ENCODE data around the gene IKZF3.

Gene IKZF3

GRCh38 chr17:39757176-39757662, 106.9 kb downstream of the IKZF3 start:
- no peak overlapping the region for H3K4me3 ChIP-seq (replicated peaks; ENCODE audit: low read depth, low read length)
- no peak for DNase-seq (ENCODE audit: extremely low read depth, low read depth)
- no peak for TF ChIP-seq CTCF (IDR thresholded peaks at IDR 0.05; ENCODE audit: low read depth, low read length, missing control alignments)

- no peak overlapping the region for H3K4me3 ChIP-seq (replicated peaks; ENCODE audit: low read depth, low read length)
- DNase-seq (ENCODE audit: extremely low read depth, low read depth): no peak
- TF ChIP-seq CTCF (IDR thresholded peaks at IDR 0.05; ENCODE audit: low read depth, low read length, missing control alignments): no peak
Observed at GRCh38 chr17:39756380-39757079, 107.6 kb downstream of the IKZF3 start.

GRCh38 chr17:39755554-39756379, 108.3 kb downstream of the IKZF3 start:
- DNase-seq (ENCODE audit: extremely low read depth, low read depth): no peak
- no peak overlapping the region for H3K4me3 ChIP-seq (replicated peaks; ENCODE audit: low read depth, low read length)
- no peak for TF ChIP-seq CTCF (IDR thresholded peaks at IDR 0.05; ENCODE audit: low read depth, low read length, missing control alignments)

- DNase-seq (ENCODE audit: extremely low read depth, low read depth): no peak
- TF ChIP-seq CTCF (IDR thresholded peaks at IDR 0.05; ENCODE audit: low read depth, low read length, missing control alignments): no peak
- peak overlapping the region; percentile 40 for H3K4me3 ChIP-seq (replicated peaks; ENCODE audit: low read depth, low read length)
Observed at GRCh38 chr17:39754958-39755553, 109.1 kb downstream of the IKZF3 start.

- peak; percentile 71 for TF ChIP-seq CTCF (IDR thresholded peaks at IDR 0.05; ENCODE audit: low read depth, low read length, missing control alignments)
- peak overlapping the region; percentile 40 for H3K4me3 ChIP-seq (replicated peaks; ENCODE audit: low read depth, low read length)
- DNase-seq (ENCODE audit: extremely low read depth, low read depth): peak; percentile 44
Observed at GRCh38 chr17:39754161-39754957, 109.8 kb downstream of the IKZF3 start.

- no peak for TF ChIP-seq CTCF (IDR thresholded peaks at IDR 0.05; ENCODE audit: low read depth, low read length, missing control alignments)
- peak overlapping the region; percentile 40 for H3K4me3 ChIP-seq (replicated peaks; ENCODE audit: low read depth, low read length)
- no peak for DNase-seq (ENCODE audit: extremely low read depth, low read depth)
Observed at GRCh38 chr17:39753514-39754160, 110.5 kb downstream of the IKZF3 start.

All from HFF-Myc (cell line).